HK-2 (cell line): ENCODE data around the gene CBFA2T2.
A peak's percentile ranks its signal among the peaks of the same experiment; 100 is the strongest.
"Not testable (repeated sequence)": the region's sequence is repeated elsewhere in the genome, so short reads cannot be mapped to it uniquely, and the experiment has no call there.

Source experiments
- DNase-seq: peaks from one replicate; pipeline ENCODE4 v3.0.0-alpha.2; 2018; ENCODE audit not compliant: unreplicated experiment

CBFA2T2 gene

GRCh38 chr20:33506576-33506975 is 16.7 kb downstream of the CBFA2T2 start:
- DNase-seq = no peak

GRCh38 chr20:33507461-33507860 is 17.6 kb downstream of the CBFA2T2 start:
- DNase-seq = no peak

- DNase-seq = not testable (repeated sequence)
These were observed 18.1 kb downstream of the CBFA2T2 start for GRCh38 chr20:33508015-33508414.

GRCh38 chr20:33509057-33509456 is 19.2 kb downstream of the CBFA2T2 start:
- DNase-seq = not testable (repeated sequence)

- not testable (repeated sequence) for DNase-seq
These were observed 22.0 kb downstream of the CBFA2T2 start for GRCh38 chr20:33511876-33512275.

- DNase-seq = no peak
These were observed 25.8 kb downstream of the CBFA2T2 start for GRCh38 chr20:33515569-33516216.

GRCh38 chr20:33516882-33517281 is 27.0 kb downstream of the CBFA2T2 start:
- no peak for DNase-seq

- DNase-seq = peak; percentile 81
These were observed 28.2 kb downstream of the CBFA2T2 start for GRCh38 chr20:33518071-33518470.

- DNase-seq = no peak
These were observed 31.6 kb downstream of the CBFA2T2 start for GRCh38 chr20:33521461-33521860.

GRCh38 chr20:33522256-33522820 is 32.4 kb downstream of the CBFA2T2 start:
- no peak for DNase-seq

GRCh38 chr20:33524261-33524660 is 34.4 kb downstream of the CBFA2T2 start:
- no peak for DNase-seq

- DNase-seq = no peak
These were observed 36.9 kb downstream of the CBFA2T2 start for GRCh38 chr20:33526769-33527168.

GRCh38 chr20:33531047-33531877 is 41.4 kb downstream of the CBFA2T2 start:
- DNase-seq = no peak

GRCh38 chr20:33531885-33532284 is 42.0 kb downstream of the CBFA2T2 start:
- DNase-seq = no peak

GRCh38 chr20:33532753-33533459 is 43.0 kb downstream of the CBFA2T2 start:
- no peak for DNase-seq

GRCh38 chr20:33535717-33536116 is 45.8 kb downstream of the CBFA2T2 start:
- not testable (repeated sequence) for DNase-seq

GRCh38 chr20:33537608-33538007 is 47.7 kb downstream of the CBFA2T2 start:
- DNase-seq = no peak

- DNase-seq = no peak
These were observed 49.2 kb downstream of the CBFA2T2 start for GRCh38 chr20:33539129-33539528.

- no peak for DNase-seq
These were observed 50.5 kb downstream of the CBFA2T2 start for GRCh38 chr20:33540427-33540826.

- DNase-seq = no peak
These were observed 51.2 kb downstream of the CBFA2T2 start for GRCh38 chr20:33541074-33541473.

- DNase-seq = no peak
These were observed 51.9 kb downstream of the CBFA2T2 start for GRCh38 chr20:33541797-33542196.

- no peak for DNase-seq
These were observed 55.9 kb downstream of the CBFA2T2 start for GRCh38 chr20:33545763-33546162.
